GM18858 (cell line): ENCODE measurements around the gene FMN1.

Experiments
- ATAC-seq: cut with Tn5 transposase; IDR thresholded peaks from one replicate; pipeline ENCODE4 v1.9.1; 2021; ENCODE audit not compliant: unreplicated experiment

Gene FMN1

GRCh38 chr15:32737304-32737703 lies 457.2 kb downstream of the FMN1 start:
- ATAC-seq, result no peak

GRCh38 chr15:32736701-32737061 lies 457.8 kb downstream of the FMN1 start:
- no peak for ATAC-seq

GRCh38 chr15:32735989-32736700 lies 458.4 kb downstream of the FMN1 start:
- no peak for ATAC-seq

GRCh38 chr15:32733281-32733680 lies 461.2 kb downstream of the FMN1 start:
- no peak for ATAC-seq

GRCh38 chr15:32732574-32733157 lies 461.8 kb downstream of the FMN1 start:
- ATAC-seq, result no peak

GRCh38 chr15:32730677-32731654 lies 463.5 kb downstream of the FMN1 start:
- no peak for ATAC-seq

- no peak for ATAC-seq
These were observed 464.7 kb downstream of the FMN1 start for GRCh38 chr15:32729700-32730395.

- peak; percentile 91 for ATAC-seq
These were observed 471.2 kb downstream of the FMN1 start for GRCh38 chr15:32723171-32723948.

GRCh38 chr15:32722136-32722535 lies 472.4 kb downstream of the FMN1 start:
- ATAC-seq, result no peak

- ATAC-seq, result no peak
These were observed 472.9 kb downstream of the FMN1 start for GRCh38 chr15:32721596-32721995.

GRCh38 chr15:32718821-32719716 lies 475.4 kb downstream of the FMN1 start:
- ATAC-seq, result no peak

- ATAC-seq, result no peak
These were observed 476.2 kb downstream of the FMN1 start for GRCh38 chr15:32718227-32718820.

- no peak for ATAC-seq
These were observed 476.9 kb downstream of the FMN1 start, which contains the start of gene GREM1 for GRCh38 chr15:32717426-32718226. GREM1 (plus strand) TSS chr15:32718004; CDS start chr15:32730691, 12,687 bp downstream.

- ATAC-seq, result no peak
These were observed 477.5 kb downstream of the FMN1 start for GRCh38 chr15:32716915-32717425.

GRCh38 chr15:32716216-32716914 lies 478.1 kb downstream of the FMN1 start:
- no peak for ATAC-seq
